ENCODE measurements around the gene ZBTB48.

ZBTB48 gene

DNA sequence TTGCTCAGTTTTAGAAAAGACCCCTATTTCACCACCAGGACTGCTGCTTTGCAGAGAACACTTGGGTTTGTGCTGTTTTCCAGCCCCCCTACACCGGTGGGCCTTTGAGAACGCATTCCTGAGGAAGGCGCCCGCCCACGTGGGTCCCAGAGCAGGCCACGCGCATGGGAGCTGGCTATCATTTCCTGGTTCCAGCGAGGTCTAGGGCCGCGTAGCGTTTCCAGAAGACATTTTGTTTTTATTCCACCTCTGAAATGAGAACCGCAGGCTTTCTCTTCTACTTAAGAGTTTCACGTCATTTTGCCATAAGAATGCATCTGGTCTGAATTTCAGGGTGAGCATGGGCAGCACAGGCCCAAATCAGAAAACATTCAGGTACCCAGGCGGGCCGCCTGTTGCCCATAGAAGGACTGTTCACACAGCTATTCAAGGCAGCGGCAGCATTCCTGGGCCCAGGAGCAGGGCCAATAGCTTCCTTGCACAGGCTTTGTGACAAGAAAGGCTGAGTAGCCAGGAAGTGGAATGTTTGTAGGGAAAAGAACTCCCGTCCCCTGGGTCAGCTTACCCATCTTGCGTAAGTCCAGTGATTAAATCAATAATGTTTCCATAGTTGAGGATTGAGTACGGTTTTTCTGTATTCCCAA lies 24.2 kb downstream of the ZBTB48 start:
- DNase-seq (ENCODE audit: low read depth in 1 of 2, low spot score in 1 of 2), result no peak

DNA sequence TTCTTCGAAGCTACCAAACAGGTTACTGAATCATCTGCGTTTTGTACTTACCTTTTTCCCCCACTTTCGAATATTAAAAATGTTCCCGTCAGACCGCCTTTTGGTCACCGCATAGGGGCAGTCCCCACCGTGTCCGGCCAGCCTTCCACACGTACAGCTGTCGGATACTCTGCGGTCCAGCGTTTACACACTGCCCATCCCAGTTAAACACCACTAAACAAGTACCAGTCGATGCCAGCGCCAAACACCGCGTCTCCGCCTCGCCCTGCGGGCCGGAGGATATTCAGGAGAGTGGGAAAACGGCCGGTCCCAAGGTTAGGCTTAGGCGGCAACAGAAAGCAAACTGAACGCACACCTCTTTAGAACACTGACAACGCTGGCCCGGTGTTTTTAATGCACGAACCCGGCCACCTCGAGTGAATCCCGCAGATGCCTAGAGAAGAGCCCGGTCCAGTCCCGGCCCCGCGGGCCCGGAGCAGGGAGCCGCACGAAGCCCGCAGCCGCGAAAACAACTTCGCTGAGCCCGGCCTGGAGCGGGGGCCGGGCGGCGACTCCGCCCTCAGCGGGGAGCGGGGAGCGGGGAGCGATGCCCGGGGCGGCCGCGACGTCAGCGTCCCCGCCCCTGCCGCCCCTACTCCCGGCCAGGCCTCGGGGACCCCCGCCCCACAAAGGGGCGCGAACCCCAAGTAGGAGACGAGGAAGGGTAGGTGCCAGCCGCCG lies 33.0 kb downstream of the ZBTB48 start:
- no peak for DNase-seq (ENCODE audit: low read depth in 1 of 2, low spot score in 1 of 2)

DNA sequence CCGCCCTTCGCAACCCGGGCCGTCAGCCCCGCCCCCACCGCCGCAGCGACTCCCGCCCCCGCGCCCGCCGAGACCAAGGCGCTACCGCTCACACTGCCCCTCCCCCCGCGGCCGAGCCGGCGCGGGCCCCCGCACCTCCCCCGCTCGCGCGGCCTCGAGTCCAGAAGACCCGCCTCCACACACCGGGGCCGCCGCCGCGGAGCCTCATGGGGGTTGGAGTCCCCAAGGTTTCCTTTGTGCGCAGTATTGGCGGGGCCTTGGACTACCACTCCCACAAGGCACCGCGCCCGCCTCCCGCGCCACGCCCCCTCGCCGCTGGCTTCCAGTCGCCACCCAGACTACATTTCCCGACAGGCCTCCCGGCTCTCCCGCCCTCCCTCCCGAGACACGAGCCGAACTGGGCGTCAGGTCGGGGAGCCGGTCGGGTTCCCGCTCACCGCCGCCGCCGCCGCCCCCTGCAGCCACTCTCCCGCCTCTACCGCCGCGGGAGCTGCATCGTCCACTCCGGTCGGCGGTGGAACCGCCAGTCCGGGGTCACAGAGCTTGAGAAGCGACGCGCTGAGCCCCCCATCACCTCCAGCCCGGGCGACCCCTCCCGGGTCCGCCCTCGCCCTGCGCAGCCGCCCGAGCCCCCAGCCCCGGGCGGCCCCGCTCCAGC lies 33.7 kb downstream of the ZBTB48 start, which contains the start of gene PHF13:
Gene PHF13, plus strand, starts transcription at position 371 of the 658 bp plus-strand sequence. CDS start 336 bp downstream, outside the sequence.
- peak; percentile 99 for DNase-seq (ENCODE audit: low read depth in 1 of 2, low spot score in 1 of 2)

DNA sequence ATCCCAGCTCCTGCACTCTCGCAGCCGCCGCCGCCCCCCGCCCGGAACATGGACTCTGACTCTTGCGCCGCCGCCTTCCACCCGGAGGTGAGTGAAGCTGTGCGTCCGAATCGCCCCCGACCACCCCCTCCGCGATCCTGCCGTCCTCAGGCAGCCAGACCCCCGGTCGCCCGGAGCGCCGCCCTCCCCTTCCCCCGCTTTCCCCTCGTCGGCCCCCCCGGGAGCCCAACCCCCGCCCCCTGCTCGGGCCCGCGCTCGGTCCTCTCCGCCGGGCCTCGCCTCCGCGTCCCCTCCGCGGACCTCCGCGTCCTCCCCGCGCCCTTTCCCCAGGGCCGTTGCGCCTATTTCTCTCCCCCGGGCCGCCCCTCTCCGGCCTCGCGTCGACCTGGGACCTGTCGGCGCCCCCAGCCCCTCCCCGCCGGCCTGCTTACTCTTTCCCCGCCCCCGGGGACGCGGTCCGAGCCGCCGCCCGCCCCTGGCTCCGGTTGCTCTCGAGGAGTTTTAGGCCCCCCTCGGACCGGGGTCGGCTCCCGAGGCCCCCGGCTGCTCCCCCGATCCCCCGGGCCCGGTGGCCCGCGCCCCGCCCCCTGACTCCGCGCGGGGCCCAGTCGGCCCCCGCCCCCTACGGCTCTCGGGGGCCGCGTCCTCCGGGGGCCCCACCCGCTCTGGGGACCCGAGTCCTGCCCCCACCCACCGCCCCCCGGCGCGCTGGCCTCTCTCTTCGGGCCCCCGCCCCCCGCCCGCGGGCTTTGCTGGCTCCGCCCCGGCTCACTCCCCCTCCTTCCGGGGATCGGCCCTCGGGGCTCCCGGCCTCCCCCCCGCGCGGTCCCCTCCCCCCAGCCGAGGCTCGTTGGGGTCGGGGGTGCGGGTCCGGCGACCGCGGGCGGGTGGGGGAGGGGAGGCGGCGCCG lies 34.5 kb downstream of the ZBTB48 start:
- peak in 1 of 2 donors; percentile 55 for DNase-seq (ENCODE audit: low read depth in 1 of 2, low spot score in 1 of 2)

DNA sequence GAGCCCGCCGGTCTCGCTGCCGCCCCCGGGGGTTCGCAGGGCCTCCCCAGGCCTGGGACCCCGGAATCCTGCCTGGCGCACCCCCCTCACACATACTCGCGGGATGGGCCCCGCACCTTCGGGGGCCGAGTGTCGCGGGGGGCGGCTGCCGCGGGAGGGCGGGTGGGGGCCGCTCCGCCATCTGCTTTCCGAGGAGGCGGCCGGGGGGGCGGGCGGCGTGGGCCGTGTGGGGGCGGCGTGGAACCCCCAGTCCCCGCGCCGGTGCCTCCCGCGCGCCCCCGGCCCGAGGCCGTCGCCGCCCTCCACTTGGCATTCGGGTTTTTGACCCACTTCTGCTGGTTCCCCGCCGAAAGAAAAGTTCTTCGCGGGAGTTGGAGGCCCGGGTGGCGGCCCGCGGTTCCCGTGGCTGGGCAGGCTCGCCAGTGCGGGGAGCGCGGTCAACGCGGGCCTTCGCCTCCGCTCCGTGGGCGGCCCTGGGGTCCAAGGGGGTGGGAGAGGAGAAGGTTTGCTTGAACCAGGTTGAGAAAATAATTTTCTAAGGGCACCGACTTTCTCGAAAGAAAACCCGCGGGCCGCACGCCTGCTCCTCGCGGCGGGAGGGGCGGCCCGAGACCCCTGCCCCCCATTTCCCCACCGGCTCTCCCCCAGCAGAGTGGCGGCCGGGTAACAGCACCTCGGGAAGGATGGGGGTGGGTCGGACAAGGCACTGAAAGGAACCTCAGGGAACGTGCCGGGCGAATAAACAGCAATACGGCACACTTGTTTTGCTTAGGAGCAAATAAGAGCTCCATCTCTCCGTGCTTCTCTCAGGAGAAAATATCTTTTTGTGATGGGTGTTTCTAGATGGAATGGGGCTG lies 35.4 kb downstream of the ZBTB48 start:
- no peak for DNase-seq (ENCODE audit: low read depth in 1 of 2, low spot score in 1 of 2)

DNA sequence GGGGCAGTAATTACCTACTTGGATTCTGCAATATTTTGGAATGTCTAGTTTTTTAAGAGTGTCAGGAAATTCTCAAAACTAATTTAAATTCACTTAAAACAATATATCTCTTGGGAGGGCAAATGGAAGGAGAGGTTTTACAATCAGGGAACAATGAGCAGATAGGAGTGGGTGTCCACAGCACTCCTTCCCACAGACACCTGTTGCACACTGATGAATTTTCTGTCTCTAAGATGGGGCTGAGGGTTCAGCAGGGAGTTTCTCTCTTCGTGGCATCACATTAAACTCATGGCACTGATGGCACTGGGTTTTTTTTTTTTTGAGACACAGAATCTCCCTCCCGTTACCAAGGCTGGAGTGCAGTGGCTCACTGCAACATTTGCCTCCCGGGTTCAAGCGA lies 39.3 kb downstream of the ZBTB48 start:
- no peak for DNase-seq (ENCODE audit: low read depth in 1 of 2, low spot score in 1 of 2)

DNA sequence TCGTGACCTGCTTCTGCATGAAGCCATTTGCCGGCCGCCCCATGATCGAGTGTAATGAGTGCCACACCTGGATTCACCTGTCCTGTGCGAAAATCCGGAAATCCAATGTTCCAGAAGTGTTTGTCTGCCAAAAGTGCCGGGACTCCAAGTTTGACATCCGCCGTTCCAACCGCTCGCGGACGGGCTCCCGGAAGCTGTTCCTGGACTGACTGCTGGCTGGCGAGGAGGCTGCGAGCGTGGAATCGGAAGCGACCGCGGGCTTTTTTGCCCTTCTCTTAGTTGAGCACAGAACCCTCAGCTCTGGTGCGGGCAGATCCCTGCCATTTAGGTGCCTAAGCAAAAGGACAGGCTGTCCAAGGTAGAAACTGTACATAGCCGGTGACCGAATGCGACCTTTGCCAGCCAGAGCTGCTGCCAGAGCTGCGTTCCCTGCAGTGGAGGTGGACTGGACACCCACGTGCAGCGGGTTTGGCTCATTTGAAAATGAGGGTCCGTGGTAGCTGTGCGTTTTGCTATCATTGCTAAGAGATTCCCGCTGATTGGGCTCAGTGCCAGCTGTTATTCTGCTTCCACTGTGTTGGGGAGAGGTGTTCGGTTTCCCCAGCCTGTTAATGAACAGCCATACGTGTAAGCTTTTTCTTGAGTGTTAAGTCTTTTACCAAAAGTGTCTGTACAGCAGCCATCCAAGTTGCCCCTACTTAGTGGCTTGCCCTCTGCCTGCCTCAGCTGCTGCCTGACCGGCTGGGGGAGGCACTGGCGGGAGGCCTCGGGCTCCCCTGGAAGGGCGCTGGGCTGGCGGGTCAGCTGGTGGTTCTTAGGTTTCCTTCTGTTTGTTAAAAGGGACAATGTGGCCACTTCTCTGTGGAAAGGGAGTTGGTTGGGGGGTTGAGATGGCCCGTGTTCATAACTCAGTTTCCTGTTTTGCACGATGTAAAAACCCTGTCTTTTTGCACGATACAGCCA lies 41.9 kb downstream of the ZBTB48 start:
- DNase-seq (ENCODE audit: low read depth in 1 of 2, low spot score in 1 of 2), result no peak

DNA sequence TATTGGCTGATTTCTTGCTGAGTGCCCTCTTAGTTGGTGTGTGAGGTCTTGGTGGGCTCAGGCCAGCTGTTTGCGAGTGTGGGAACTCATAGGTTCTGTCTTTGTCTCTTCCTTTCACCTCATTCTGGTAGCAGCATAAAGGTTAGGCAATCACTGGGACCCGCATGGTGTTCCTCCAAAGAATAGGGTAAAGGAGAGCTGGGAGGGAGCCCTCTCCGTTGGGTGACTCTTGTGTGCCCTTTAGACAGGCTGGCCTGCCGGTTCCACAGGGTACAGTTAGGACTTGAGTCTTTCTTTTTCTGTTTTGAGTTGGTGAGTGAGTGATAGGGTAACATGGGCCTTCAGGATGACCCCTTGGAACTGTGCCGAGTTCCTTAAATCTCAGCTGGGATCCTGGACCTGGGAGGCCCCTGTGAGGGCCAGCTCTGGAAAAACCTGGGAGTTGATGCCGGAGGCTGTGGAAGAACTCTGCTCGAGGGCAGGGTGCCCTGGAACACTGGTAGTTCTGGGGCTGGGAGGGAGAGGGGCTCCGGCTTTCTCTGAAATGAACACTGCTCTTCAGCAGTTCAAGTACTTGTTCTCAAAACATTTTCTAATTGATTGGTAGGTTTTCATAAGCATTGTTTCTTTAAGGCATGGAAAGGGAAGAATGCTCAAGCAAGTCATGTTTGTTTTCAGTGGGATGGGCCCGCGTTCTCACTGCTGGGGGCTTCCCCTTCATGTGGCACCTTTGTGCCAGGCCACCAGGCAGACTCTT lies 42.8 kb downstream of the ZBTB48 start:
- no peak for DNase-seq (ENCODE audit: low read depth in 1 of 2, low spot score in 1 of 2)

DNA sequence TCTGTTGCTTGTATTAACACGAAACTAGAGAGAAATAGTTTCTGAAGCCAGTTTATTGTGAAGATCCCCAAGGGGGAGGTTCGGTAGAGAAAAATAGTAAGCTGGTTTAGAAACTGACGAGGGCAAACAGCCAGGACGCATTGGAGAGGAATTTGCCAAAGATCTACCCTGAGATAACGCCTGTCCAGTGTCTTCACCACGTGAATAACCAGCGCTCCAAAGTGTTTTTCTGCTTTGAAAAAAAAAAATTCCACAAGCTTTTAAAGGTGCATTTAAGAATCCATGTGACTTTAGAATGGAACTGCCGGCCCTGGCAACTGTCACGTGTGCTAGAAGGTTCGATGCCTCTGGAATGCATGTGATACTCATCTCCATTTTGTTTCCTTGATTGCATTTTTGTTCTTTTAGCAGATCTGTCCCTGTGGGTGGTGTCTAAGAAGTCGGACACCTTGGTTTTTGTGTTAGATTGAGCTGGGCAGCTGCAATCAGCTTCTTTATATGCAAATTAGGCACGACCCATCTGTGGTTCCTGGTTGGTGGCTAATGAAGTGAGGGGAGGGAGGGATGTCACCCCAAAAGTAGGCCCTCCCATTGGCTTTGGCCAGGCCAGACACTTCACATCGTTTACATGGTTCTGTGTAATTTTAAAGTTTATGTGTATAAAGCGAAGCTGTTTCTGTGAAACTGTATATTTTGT lies 43.6 kb downstream of the ZBTB48 start:
- DNase-seq (ENCODE audit: low read depth in 1 of 2, low spot score in 1 of 2), result no peak

DNA sequence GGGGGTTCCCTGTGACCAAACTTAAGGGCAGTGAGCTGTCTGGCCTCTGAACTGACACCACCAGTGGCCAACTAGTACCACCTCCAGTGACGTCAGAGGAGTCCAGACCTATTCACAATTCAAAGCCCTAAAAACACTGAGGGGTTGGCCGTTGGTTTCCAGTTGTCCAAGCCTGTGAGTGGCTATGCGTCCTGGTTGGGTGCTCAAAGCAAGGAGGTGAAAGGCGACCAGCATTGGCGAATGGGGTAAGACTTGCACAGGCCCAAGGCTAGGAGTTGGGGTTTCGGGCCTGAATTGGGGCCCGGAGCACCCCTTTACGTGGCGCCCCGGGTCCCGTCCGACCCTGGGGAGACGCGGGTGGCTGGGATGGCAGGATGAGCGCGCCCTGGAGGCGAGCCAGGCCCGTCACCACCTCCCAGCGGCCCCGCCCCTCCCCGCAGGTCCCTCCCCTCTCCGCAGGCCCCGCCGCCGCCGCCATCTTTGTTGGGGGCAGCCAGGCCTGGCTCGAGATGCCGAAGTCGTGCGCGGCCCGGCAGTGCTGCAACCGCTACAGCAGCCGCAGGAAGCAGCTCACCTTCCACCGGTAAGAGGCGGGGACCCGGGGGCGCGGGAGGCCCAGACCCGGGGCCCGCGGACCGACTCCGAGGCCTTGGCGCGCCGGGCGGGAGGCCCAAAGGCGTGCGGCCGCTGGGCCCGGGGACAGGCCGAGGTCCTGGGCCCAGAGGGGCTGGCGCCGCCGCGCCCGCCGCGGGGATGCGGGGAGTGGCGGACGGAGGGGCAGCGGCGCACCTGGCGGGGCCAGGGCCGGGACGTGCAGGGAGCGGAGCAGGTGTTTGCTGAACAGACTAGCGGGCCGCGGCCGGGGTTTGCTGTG lies 45.2 kb downstream of the ZBTB48 start, which contains the start of gene THAP3:
Gene THAP3, plus strand, starts transcription at position 159 of the 874 bp plus-strand sequence. Its CDS starts 351 bp downstream, at position 510.
- peak; percentile 83 to 86 for DNase-seq (ENCODE audit: low read depth in 1 of 2, low spot score in 1 of 2)

DNA sequence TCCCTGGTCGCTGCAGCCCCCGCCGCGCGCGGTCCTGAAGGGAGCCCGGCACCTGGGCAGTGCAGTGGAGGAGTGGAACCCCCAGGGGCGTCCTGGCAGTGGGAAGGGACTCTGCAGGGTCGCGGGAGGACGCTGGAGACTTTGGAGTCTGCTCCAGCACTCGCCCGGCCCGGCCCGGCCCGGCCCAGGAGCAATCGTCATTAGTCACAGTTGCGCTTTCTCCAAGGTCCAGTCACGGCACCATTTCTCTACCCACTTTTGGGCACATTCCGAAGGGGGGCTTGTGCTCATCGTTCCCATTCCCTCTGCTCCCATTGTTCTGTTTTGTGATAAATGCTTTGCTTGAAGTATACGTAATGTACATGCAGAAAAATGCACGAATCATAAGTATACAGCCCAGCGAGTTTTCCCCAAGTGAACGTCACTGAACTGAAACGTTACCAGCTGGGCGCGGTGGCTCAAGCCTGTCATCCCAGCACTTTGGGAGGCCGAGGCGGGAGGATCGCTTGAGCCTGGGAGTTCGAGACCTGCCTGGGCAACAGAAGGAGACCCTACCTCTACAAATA lies 45.9 kb downstream of the ZBTB48 start:
- no peak for DNase-seq (ENCODE audit: low read depth in 1 of 2, low spot score in 1 of 2)

DNA sequence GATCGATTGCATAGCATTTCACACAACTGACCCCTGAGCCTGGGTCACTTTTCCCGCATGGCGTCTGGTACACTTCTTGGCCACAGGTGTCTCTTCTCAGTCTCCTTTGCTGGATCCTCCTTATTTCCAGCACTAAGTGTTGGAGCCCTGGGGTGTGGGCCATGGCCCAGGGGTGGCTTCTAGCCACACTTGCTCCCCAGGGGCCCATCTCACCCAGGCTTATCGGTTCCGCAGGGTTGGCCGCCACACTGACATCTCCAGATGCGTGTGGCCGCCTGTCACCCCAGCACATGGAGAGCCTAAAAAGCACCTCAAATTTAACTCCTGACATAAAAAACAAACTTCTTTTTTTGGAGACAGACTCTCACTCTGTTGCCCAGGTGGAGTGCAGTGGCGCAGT lies 47.2 kb downstream of the ZBTB48 start:
- no peak for DNase-seq (ENCODE audit: low read depth in 1 of 2, low spot score in 1 of 2)

DNA sequence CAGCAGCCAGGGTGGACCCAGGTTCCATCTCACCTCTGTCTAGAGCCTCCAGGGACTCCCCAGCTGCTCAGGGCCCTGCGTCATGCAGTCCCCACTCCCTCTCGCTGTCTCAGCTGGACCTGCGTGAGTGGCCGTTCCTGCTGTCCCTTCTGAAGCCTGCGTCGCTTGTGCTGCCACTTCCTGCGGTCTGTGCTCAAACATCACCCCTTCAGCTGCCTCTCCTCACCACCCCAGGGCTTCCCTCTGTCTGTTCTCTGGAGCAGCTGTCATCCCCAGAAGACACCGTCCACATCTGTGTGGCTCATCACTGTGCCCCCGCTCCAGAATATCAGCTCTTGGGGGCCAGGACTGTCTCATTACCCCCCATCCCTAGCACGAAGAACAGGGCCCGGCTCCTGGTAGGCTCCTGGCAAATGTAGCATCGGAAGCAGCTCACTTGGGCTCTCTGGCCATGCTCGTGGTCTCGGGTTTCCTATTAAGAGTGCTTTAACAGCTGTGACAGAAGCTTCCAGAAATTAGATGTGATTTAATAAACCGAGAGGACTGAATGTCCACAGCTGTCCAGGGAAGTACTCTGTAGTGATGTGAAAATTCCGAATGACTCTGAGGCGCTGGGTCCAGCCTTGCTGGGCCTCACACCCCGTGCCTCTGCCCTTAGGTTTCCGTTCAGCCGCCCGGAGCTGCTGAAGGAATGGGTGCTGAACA lies 48.2 kb downstream of the ZBTB48 start:
- no peak for DNase-seq (ENCODE audit: low read depth in 1 of 2, low spot score in 1 of 2)

DNA sequence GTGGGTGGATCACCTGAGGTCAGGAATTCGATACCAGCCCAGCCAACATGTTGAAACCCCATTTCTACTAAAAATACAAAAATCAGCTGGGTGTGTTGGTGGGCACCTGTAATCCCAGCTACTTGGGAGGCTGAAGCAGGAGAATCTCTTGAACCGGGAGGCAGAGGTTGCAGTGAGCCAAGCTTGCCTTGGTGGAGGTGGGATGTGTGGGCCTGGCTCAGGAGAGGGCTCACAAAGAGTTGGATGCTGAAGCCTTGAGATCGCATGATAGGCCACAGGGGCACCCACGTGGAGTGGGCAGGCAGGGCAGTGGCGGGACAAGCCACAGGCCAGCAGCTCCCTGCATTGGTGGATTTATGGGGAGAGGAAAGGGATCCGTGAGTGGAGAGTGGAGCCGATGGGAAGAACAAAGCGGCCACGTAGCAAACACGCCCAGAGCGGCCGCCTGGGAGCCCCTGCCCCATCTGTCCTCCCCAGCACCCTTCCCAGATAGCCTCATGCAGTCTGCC lies 49.2 kb downstream of the ZBTB48 start:
- DNase-seq (ENCODE audit: low read depth in 1 of 2, low spot score in 1 of 2), result no peak

DNA sequence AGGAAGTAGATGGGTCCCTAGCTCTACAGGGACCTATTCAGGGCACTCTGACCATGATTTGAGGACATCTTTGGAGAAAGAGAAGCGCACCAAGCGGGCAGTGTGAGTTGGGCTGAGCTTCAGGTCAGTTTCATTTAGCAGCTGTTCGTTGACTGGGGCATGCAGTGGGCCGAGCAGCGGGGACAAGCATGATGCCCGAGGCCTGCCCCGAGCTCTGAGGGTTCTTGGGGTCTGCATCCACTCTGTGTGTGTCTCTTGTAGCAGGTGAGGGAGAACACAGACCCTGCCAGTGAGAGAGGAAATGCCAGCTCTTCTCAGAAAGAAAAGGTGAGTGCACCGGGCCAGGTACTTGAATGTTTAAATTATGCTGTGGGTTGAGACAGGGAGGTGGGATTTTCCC lies 50.2 kb downstream of the ZBTB48 start:
- DNase-seq (ENCODE audit: low read depth in 1 of 2, low spot score in 1 of 2), result no peak

DNA sequence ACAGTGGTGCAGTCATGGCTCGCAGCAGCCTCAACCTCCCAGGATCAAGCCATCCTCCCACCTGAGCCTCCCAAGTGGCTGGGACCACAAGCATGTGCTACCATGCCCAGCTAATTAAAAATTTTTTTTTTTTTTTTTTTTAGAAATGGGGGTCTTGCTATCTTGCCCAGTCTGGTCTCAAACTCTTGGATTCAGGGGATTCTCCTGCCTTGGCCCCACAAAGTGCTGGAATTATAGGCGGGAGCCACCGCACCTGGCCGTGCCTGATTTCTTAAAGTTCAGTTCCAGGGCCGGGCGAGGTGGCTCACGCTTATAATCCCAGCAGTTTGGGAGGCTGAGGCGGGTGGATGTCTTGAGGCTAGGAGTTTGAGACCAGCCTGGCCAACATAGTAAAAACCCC lies 51.3 kb downstream of the ZBTB48 start:
- no peak for DNase-seq (ENCODE audit: low read depth in 1 of 2, low spot score in 1 of 2)
